Measurements from ENCODE around the gene ADRA2C.

ADRA2C gene

GRCh38 chr4:3781997-3782930 is 16.1 kb downstream of the ADRA2C start:
- no peak for TF ChIP-seq CTCF (IDR thresholded peaks at IDR 0.05)

GRCh38 chr4:3783693-3784306 is 17.6 kb downstream of the ADRA2C start:
- TF ChIP-seq CTCF (IDR thresholded peaks at IDR 0.05) = no peak

- TF ChIP-seq CTCF (IDR thresholded peaks at IDR 0.05) = no peak
Measured at GRCh38 chr4:3784454-3785291, 18.5 kb downstream of the ADRA2C start.

GRCh38 chr4:3785292-3785565 is 19.0 kb downstream of the ADRA2C start:
- no peak for TF ChIP-seq CTCF (IDR thresholded peaks at IDR 0.05)

GRCh38 chr4:3786196-3786869 is 20.1 kb downstream of the ADRA2C start:
- peak; percentile 65 for TF ChIP-seq CTCF (IDR thresholded peaks at IDR 0.05)

GRCh38 chr4:3787489-3788365 is 21.5 kb downstream of the ADRA2C start:
- no peak for TF ChIP-seq CTCF (IDR thresholded peaks at IDR 0.05)

All from LNCAP (cell line).